ENCODE results near the gene CACNB3. TPM values are rescaled to one million over a fixed set of nuclear protein-coding genes. Genes with fewer than 3 reads are reported as not detected.

The CACNB3 gene
- total and polyA plus RNA-seq, 2 of the 8 experiments (the other 6 are each of a cell fraction or from before 2014, with no cell fraction given), result 12.5 to 16.0 TPM

DNA sequence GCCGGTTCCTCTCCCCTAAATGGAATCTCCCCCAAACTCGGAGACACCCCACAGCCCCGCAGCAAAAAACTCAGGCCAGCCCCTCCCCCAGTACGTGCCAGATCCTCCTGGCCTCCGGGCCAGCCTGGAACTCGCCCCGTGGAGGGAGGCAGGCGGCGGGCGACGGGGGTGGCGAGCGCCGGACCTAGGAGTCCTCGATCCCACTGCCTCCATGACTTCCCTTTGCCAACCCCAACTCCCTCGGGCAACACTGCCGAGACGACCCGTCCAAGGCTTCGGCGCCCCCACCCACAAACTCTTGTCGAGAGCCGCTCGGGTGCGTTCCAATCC lies 29.8 kb upstream of the CACNB3 start (continued):
- TF ChIP-seq, protein P1, sequence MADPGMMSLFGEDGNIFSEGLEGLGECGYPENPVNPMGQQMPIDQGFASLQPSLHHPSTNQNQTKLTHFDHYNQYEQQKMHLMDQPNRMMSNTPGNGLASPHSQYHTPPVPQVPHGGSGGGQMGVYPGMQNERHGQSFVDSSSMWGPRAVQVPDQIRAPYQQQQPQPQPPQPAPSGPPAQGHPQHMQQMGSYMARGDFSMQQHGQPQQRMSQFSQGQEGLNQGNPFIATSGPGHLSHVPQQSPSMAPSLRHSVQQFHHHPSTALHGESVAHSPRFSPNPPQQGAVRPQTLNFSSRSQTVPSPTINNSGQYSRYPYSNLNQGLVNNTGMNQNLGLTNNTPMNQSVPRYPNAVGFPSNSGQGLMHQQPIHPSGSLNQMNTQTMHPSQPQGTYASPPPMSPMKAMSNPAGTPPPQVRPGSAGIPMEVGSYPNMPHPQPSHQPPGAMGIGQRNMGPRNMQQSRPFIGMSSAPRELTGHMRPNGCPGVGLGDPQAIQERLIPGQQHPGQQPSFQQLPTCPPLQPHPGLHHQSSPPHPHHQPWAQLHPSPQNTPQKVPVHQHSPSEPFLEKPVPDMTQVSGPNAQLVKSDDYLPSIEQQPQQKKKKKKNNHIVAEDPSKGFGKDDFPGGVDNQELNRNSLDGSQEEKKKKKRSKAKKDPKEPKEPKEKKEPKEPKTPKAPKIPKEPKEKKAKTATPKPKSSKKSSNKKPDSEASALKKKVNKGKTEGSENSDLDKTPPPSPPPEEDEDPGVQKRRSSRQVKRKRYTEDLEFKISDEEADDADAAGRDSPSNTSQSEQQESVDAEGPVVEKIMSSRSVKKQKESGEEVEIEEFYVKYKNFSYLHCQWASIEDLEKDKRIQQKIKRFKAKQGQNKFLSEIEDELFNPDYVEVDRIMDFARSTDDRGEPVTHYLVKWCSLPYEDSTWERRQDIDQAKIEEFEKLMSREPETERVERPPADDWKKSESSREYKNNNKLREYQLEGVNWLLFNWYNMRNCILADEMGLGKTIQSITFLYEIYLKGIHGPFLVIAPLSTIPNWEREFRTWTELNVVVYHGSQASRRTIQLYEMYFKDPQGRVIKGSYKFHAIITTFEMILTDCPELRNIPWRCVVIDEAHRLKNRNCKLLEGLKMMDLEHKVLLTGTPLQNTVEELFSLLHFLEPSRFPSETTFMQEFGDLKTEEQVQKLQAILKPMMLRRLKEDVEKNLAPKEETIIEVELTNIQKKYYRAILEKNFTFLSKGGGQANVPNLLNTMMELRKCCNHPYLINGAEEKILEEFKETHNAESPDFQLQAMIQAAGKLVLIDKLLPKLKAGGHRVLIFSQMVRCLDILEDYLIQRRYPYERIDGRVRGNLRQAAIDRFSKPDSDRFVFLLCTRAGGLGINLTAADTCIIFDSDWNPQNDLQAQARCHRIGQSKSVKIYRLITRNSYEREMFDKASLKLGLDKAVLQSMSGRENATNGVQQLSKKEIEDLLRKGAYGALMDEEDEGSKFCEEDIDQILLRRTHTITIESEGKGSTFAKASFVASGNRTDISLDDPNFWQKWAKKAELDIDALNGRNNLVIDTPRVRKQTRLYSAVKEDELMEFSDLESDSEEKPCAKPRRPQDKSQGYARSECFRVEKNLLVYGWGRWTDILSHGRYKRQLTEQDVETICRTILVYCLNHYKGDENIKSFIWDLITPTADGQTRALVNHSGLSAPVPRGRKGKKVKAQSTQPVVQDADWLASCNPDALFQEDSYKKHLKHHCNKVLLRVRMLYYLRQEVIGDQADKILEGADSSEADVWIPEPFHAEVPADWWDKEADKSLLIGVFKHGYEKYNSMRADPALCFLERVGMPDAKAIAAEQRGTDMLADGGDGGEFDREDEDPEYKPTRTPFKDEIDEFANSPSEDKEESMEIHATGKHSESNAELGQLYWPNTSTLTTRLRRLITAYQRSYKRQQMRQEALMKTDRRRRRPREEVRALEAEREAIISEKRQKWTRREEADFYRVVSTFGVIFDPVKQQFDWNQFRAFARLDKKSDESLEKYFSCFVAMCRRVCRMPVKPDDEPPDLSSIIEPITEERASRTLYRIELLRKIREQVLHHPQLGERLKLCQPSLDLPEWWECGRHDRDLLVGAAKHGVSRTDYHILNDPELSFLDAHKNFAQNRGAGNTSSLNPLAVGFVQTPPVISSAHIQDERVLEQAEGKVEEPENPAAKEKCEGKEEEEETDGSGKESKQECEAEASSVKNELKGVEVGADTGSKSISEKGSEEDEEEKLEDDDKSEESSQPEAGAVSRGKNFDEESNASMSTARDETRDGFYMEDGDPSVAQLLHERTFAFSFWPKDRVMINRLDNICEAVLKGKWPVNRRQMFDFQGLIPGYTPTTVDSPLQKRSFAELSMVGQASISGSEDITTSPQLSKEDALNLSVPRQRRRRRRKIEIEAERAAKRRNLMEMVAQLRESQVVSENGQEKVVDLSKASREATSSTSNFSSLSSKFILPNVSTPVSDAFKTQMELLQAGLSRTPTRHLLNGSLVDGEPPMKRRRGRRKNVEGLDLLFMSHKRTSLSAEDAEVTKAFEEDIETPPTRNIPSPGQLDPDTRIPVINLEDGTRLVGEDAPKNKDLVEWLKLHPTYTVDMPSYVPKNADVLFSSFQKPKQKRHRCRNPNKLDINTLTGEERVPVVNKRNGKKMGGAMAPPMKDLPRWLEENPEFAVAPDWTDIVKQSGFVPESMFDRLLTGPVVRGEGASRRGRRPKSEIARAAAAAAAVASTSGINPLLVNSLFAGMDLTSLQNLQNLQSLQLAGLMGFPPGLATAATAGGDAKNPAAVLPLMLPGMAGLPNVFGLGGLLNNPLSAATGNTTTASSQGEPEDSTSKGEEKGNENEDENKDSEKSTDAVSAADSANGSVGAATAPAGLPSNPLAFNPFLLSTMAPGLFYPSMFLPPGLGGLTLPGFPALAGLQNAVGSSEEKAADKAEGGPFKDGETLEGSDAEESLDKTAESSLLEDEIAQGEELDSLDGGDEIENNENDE (IDR thresholded peaks at IDR 0.05; ENCODE audit: insufficient replicate concordance, low read length), result no peak
- TF ChIP-seq, protein P2, sequence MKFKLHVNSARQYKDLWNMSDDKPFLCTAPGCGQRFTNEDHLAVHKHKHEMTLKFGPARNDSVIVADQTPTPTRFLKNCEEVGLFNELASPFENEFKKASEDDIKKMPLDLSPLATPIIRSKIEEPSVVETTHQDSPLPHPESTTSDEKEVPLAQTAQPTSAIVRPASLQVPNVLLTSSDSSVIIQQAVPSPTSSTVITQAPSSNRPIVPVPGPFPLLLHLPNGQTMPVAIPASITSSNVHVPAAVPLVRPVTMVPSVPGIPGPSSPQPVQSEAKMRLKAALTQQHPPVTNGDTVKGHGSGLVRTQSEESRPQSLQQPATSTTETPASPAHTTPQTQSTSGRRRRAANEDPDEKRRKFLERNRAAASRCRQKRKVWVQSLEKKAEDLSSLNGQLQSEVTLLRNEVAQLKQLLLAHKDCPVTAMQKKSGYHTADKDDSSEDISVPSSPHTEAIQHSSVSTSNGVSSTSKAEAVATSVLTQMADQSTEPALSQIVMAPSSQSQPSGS (IDR thresholded peaks at IDR 0.05; ENCODE audit: low read length), result no peak
- TF ChIP-seq SIRT6 (IDR thresholded peaks at IDR 0.05; ENCODE audit: low read length) (no peak), CHD1 (IDR thresholded peaks at IDR 0.05; ENCODE audit: low read depth, low read length) (no peak), SIN3A (conservative IDR thresholded peaks at IDR 0.05 in 1 of 2, IDR thresholded peaks at IDR 0.05 in 1 of 2; ENCODE audit: low read depth in 1 of 2, low read length in 2 of 2) (no peak), ASH2L (IDR thresholded peaks at IDR 0.05; ENCODE audit: low read length) (peak; percentile 77), SIX5 (IDR thresholded peaks at IDR 0.05; ENCODE audit: low read depth, low read length) (no peak), POU5F1 (IDR thresholded peaks at IDR 0.05; ENCODE audit: low read depth, low read length) (no peak), PHF8 (conservative IDR thresholded peaks at IDR 0.05; ENCODE audit: low read depth, low read length) (peak; percentile 14; the same call in 1 of the 2 replicates), RBBP5 (IDR thresholded peaks at IDR 0.05; ENCODE audit: borderline replicate concordance, low read depth, low read length) (peak; percentile 84; the same call in 1 of the 2 replicates)

Measured in H1 (cell line).